Mesodermal cell (in vitro differentiated cells): ENCODE measurements around the gene NOVA2.
"Not testable (repeated sequence)": the region's sequence is repeated elsewhere in the genome, so short reads cannot be mapped to it uniquely, and the experiment has no call there.

Experiments
- H3K27ac ChIP-seq: 2 replicates; pipeline ENCODE4 v1.7.0; 2013; ENCODE audit warnings: mild to moderate bottlenecking, low read depth, low read length, moderate library complexity; ENCODE audit not compliant: severe bottlenecking
- H3K36me3 ChIP-seq: 2 replicates; pipeline ENCODE4 v1.7.1; 2013; ENCODE audit warnings: mild to moderate bottlenecking, low read length, moderate library complexity; ENCODE audit not compliant: control insufficient read depth, insufficient read depth
- H3K4me1 ChIP-seq: one replicate; pipeline ENCODE4 v1.7.1; 2013; ENCODE audit warnings: mild to moderate bottlenecking, low read length; ENCODE audit not compliant: insufficient read depth, control insufficient read depth, poor library complexity, severe bottlenecking
- H3K4me3 ChIP-seq: 2 replicates; pipeline ENCODE4 v1.7.0; 2013; ENCODE audit warnings: low read length, control low read depth, mild to moderate bottlenecking; ENCODE audit not compliant: insufficient read depth, poor library complexity, severe bottlenecking; ENCODE audit errors: extremely low read depth
- H3K9me3 ChIP-seq: 2 replicates; pipeline ENCODE4 v1.7.1; 2013; ENCODE audit warnings: mild to moderate bottlenecking, low read length, moderate library complexity; ENCODE audit not compliant: control insufficient read depth
- WGBS, 2 experiments: methylation state at CpG; one replicate each; pipeline ENCODE4 v1.1.5; 2013; ENCODE audit warnings: missing lambda C conversion rate in 2 of 2; ENCODE audit not compliant: insufficient coverage in 2 of 2; 5-methylcytosine and 5-hydroxymethylcytosine counted together

NOVA2 gene

DNA sequence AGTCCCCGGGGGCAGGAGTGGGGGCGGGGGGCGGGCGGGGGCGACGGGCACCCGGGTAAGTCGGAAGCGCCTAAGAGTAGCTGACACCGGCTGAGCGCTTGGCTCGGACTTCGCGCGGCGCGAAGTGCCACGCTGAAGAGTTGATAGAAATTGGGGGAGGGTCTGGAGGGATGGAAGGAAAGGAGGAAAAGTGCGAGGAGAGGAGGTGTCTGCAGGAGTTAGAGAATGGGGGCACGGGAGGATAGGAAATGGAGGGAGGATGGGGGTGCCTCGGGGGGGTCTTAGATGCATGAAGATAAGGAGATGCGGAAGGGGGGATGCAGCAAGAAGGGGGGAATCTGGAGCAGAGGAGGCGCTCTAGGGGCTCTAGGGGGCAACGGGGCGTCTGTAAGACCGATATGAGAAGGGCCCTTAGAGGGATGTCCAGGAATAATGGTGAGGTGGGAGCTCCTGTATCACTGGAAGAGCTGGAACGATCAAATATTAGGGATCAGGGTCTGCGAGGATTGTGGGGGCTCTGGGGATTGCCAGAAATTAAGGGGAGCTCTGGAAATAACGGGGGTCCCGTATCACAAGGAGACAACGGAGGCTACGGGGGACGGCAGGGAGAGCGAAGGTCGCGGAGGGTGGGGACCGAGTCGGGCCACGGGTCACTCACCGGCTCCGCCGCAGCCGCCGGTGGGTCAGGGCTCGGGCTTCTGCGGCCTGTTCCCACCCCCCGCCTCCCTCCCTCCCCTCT is 71.6 kb downstream of the NOVA2 start, which contains the start of gene MYPOP:
Gene MYPOP, minus strand, starts transcription at position 702 of the 739 bp plus-strand sequence. CDS start 840 bp downstream, outside the sequence.
- Histone ChIP-seq H3K36me3 (peaks cover 32% of the 10 kb centered on the region), H3K27ac (peak within 1 kb of the TSS; percentile 69)
- WGBS, 2 experiments: 0 to 1% methylated on average over 34 to 42 of the region's 47 CpGs

DNA sequence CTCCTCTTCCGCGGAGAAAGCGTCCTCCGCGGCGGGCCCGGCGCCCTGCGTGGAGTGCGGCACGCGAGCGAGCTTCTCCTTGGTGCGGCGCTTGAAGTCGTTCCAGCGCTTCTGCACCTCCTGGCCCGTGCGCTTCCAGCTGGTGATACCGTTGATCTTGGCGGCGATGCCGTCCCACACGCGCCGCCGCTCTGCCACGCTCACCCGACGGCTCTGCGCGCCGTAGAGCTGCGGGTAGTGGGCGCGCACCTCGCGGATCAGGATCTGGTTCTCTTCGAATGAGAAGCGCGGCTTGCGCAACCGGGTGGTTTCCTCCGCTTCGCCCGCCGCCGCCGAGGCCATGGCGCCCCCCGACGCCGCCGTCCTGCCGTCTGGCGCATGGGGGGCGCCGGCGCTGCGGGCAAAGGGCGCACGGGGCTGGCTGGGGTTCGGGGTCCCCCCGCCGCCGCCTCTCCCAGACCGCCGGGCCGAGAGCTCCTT is 72.2 kb downstream of the NOVA2 start:
- H3K9me3 ChIP-seq: no peaks in the 10 kb centered on the region
- WGBS, 2 experiments: 4 to 5% methylated on average over 50 to 63 of the region's 69 CpGs
- H3K27ac ChIP-seq: no peak overlapping the region
- peaks cover 6% of the 10 kb centered on the region for H3K4me1 ChIP-seq
- peaks cover 34% of the 10 kb centered on the region for H3K36me3 ChIP-seq
- peak overlapping the region; percentile 77 for H3K4me3 ChIP-seq

More for the DNA sequence above, 71.6 kb downstream of the NOVA2 start, which contains the start of gene MYPOP:
- H3K9me3 ChIP-seq: no peaks in the 10 kb centered on the region
- H3K4me1 ChIP-seq: peaks cover 6% of the 10 kb centered on the region
- H3K4me3 ChIP-seq: peak within 1 kb of the TSS; percentile 77

DNA sequence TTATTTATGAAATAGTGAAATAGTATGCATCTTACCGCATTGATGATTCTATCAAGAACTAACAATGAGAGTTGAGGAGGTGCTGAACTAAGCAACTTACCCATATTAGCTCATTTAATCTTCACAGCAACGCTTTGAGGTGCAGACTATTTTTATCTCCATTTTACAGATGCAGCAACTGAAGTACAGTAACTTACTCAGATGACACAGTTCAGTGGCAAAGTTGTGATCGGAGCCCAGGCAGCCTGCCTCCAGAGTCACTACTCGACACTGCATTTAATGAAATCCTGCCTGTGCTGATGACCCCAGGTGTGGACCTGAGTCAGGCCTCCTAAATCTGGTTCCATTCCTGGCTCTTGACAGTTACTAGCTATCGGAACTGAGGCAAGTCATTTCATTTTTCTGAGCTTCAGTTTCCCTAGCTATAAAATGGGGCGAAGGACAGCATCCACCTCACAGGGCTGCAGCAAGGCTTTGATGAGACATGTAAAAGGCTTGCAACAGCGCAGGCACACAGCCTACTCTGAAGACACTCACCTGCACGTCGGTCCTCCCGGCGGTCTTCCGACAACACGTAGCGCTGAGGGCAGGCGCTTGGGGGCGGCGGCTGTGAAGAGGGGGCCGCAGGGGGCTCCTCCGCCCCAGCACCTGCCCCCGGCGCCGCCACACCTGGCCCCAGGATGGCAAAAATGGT is 72.8 kb downstream of the NOVA2 start:
- no peak overlapping the region for H3K27ac ChIP-seq
- peaks cover 6% of the 10 kb centered on the region for H3K4me1 ChIP-seq
- WGBS, 2 experiments: 42 to 45% methylated on average over 15 to 21 of the region's 22 CpGs
- H3K9me3 ChIP-seq: no peaks in the 10 kb centered on the region
- peaks cover 38% of the 10 kb centered on the region for H3K36me3 ChIP-seq
- H3K4me3 ChIP-seq: peak overlapping the region; percentile 77

DNA sequence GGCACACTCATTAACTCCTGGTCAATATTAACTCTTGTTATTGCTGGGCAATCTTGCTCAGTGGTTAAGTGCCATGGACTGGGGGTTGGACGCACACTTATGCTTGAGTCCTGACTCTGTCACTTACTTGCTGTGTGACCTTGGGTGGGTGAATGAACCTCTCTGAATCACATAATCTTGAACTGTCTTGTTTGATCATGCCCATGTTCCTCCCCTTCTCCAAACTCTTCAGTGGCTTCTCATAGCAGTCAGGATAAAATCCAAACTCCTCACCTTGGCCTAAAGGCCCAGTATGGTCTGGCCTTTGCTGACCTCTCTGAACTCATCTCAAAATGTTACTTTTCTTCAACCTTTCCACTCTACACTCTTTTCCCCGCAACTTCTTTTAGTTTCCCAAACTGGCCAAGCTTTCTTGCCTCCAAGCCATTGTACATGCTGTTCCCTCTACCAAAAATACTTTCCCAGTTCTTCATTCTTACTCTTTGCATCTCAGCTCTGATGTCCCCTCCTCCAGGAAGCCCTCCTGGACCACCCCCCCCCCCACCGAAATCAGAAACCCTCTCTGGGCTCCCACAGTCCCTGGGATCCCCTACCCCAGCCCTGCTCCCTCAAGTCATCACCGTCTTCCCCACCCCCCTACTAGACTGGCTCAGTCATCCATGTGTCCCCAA is 73.6 kb downstream of the NOVA2 start:
- Histone ChIP-seq H3K4me1 (peaks cover 6% of the 10 kb centered on the region), H3K27ac (no peak overlapping the region), H3K9me3 (no peaks in the 10 kb centered on the region), H3K36me3 (peaks cover 45% of the 10 kb centered on the region), H3K4me3 (no peak overlapping the region)
- WGBS, 2 experiments: 88 to 97% methylated on average over 2 to 3 of the region's 4 CpGs

DNA sequence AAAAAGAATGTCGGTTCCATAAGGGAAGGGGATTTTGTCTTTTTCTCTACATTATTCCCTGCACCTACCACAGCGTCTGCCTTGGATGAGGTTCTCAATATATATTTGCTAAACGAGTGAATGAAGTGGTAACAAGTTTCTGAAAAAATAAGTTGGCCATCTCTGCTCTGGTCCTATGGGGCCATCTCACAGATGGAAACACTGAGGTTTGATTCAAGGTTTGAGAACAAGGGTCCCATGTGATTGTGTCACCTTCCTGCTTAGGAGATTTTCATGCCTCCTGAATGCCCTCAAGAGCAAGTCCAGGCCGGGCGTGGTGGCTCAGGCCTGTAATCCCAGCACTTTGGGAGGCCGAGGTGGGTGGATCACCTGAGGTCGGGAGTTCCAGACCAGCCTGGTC is 74.4 kb downstream of the NOVA2 start:
- Histone ChIP-seq H3K36me3 (peaks cover 52% of the 10 kb centered on the region), H3K4me3 (no peak overlapping the region), H3K27ac (no peak overlapping the region), H3K9me3 (no peaks in the 10 kb centered on the region), H3K4me1 (peaks cover 6% of the 10 kb centered on the region)
- WGBS, 2 experiments: 89 to 97% methylated on average over 3 to 4 of the region's 7 CpGs

DNA sequence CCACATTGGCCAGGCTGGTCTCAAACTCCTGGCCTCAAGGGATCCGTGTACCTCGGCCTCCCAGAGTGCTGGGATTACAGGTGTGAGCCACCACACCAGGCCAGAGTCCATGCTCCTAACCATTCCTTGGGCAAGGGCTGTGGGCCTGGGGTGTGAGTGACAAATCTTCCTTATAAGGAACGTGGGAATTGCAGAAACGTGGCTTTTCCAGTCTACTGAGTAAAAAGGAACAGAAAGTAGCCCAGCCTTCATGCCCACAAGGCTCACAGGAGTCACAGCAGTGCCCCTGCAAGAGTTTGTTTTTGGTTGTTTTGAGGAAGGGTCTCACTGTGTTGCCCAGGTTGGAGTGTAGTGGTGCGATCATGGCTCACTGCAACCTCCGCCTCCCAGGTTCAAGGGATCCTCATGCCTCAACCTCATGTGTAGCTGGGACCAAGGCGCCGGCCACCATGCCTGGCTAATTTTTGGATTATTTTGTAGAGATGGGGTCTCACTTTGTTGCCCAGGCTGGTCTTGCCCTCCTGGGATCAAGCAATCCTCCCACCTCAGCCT is 76.3 kb downstream of the NOVA2 start:
- Histone ChIP-seq H3K27ac (no peak overlapping the region), H3K4me3 (no peak overlapping the region), H3K4me1 (peaks cover 4% of the 10 kb centered on the region), H3K9me3 (no peaks in the 10 kb centered on the region), H3K36me3 (peaks cover 52% of the 10 kb centered on the region)
- 93 to 100% methylated on average over 5 to 7 of the region's 8 CpGs for WGBS, 2 experiments

DNA sequence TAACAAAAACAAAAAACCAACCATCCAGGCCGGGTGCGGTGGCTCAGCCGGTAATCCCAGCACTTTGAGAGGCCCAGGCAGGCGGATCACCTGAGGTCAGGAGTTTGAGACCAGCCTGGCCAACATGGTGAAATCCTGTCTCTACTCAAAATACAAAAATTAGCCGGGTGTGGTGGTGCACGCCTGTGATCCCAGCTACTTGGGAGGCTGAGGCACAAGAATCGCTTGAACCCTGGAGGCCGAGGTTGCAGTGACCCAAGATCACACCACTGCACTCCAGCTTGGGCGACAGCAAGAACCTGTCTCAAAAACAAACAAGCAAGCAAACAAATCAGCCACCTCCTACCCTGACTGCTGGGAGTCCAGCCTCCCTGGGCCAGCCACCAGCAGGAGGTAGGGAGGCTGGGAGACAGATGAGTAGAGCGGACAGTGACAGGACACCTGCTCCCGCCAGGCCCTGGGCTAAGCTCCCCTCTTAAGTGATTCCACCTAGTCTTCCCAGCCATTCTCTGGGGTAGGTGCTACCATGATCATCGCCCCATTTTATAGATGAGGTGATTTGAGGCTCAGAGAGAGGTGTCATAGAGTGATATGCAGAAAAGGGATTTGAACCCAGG is 77.6 kb downstream of the NOVA2 start:
- 96 to 98% methylated on average over 8 to 10 of the region's 12 CpGs for WGBS, 2 experiments
- H3K36me3 ChIP-seq: peaks cover 52% of the 10 kb centered on the region
- not testable (repeated sequence) for H3K9me3 ChIP-seq, H3K27ac ChIP-seq, H3K4me3 ChIP-seq, H3K4me1 ChIP-seq

DNA sequence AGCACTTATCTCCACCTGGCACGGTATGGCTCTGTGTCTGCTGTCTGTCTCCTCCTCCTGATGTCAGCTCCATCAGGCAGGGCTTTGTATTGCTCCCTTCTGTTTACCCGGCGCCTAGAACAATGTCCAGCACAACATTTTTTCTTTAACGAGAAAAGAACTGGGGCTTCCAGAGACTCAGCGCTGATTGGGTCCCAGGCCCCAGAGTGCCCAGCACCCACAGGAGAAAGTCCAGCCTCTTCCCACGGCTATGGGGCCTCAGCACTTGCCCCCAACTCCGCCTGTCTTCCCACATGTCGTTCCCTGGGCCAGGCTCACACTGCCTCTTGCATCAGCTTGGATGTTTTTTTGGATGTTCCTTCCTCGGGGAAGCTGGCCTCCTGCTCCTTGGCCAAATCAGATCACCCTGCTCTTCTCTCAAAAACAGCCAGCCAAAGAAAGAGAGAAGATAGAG is 78.1 kb downstream of the NOVA2 start:
- no peak overlapping the region for H3K27ac ChIP-seq
- no peaks in the 10 kb centered on the region for H3K9me3 ChIP-seq
- H3K36me3 ChIP-seq: peaks cover 49% of the 10 kb centered on the region
- H3K4me1 ChIP-seq: no peaks in the 10 kb centered on the region
- 92 to 95% methylated on average over 7 to 8 of the region's 9 CpGs for WGBS, 2 experiments
- no peak overlapping the region for H3K4me3 ChIP-seq

DNA sequence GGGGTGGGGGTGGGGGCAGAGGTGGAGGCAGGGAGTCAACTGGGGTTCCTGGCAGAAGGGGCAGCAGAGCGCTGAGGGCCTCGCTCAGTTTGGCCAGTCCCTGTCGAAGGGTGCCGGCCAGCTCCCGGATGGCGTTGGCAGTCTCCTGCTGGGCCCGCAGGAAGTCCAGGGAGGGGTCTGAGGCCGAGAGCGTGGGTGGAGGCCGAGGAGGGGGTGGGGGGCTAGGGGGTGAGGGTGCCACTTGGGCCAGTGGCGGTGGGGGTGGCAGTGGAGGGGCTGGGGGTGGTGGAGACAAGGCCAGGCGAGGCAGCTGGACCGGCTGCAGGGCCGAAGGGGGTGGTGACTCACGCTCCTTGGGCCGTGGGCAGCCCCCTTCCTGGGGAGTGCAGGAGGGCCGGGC is 82.8 kb downstream of the NOVA2 start:
- WGBS, 2 experiments: 84 to 89% methylated on average over 5 to 9 of the region's 17 CpGs
- Histone ChIP-seq H3K36me3 (peaks cover 21% of the 10 kb centered on the region), H3K4me3 (no peak overlapping the region), H3K27ac (no peak overlapping the region), H3K9me3 (no peaks in the 10 kb centered on the region), H3K4me1 (no peaks in the 10 kb centered on the region)
